Testis (tissue), 3 donors: ENCODE data around the gene URB2. TPM values are rescaled to one million over a fixed set of nuclear protein-coding genes. Genes with fewer than 3 reads are reported as not detected.

Experiments used
- DNase-seq: peaks from one replicate; pipeline ENCODE4 v3.0.0-alpha.2; 2019
- H3K27ac ChIP-seq, 2 donors: fragments of 200-600 bp; sonication (generic); one replicate each; pipeline ENCODE4 v1.5.1; 2019
- H3K27me3 ChIP-seq: fragments of 200-600 bp; sonication (generic); one replicate; pipeline ENCODE4 v1.5.1; 2019
- H3K36me3 ChIP-seq: fragments of 200-600 bp; sonication (generic); one replicate; pipeline ENCODE4 v1.5.1; 2017; ENCODE audit warnings: low read depth; ENCODE audit errors: missing control alignments
- H3K4me1 ChIP-seq: fragments of 200-600 bp; sonication (generic); one replicate; pipeline ENCODE4 v1.5.1; 2019
- H3K4me3 ChIP-seq, 2 donors: fragments of 200-600 bp; sonication (generic); one replicate each; pipeline ENCODE4 v1.5.1; 2017 to 2019
- H3K9me3 ChIP-seq: fragments of 200-600 bp; sonication (generic); one replicate; pipeline ENCODE4 v1.5.1; 2017
- CTCF ChIP-seq, 3 experiments: fragments of 450-650 bp in 2 of 3; fragments of 200-600 bp in 1 of 3; sonication (generic) in 1 of 3; IDR thresholded peaks; one replicate each; pipeline ENCODE4 v1.5.1; 2016 to 2019; ENCODE audit warnings: antibody characterized with exemption in 3 of 3, mild to moderate bottlenecking in 2 of 3, moderate library complexity in 1 of 3
- POLR2A ChIP-seq: fragments of 450-650 bp; IDR thresholded peaks from one replicate; pipeline ENCODE4 v1.6.1; 2017; ENCODE audit warnings: antibody characterized with exemption, mild to moderate bottlenecking, moderate library complexity
- WGBS, 2 donors: methylation state at CpG; one replicate each; pipeline ENCODE4 v1.1.5; 2018; 5-methylcytosine and 5-hydroxymethylcytosine counted together
- intact Hi-C: fragments of 100-400 bp; cut with DNase I; formaldehyde crosslinking; loops from one replicate; pipeline ENCODE4 v1.15.1; 2023; ENCODE audit warnings: low total_unique reads
- polyA plus RNA-seq: library from polyadenylated mRNA; stranded (reverse); fragments of 350-450 nt; fragmentation: Illumina TruSeq; extraction: RNeasy Lipid Tissue Mini Kit (QIAGEN cat#74804); gene quantifications from one replicate; pipeline ENCODE4 v1.2.3, GENCODE V29; 2014; ENCODE audit warnings: low read depth, low replicate concordance; ENCODE audit not compliant: insufficient read depth
- total RNA-seq, 2 donors: library from RNA; depleted of rRNA; stranded (reverse); fragments of >200 nt; gene quantifications; one replicate each; pipeline ENCODE4 v1.2.3, GENCODE V29; 2016

Gene URB2
- total and polyA plus RNA-seq, 3 donors from 2014 or later = 15.9 to 18.8 (median 18.7) TPM

GRCh38 chr1:229674042-229674441, 48.0 kb downstream of the URB2 start:
- TF ChIP-seq CTCF (IDR thresholded peaks at IDR 0.05) (no peak), POLR2A (no peak)

GRCh38 chr1:229675396-229675795, 49.3 kb downstream of the URB2 start:
- DNase-seq = no peak
- Histone ChIP-seq H3K4me3 (no peak overlapping the region), H3K9me3 (no peaks in the 10 kb centered on the region), H3K4me1 (no peaks in the 10 kb centered on the region), H3K27ac (no peak overlapping the region), H3K36me3 (no peaks in the 10 kb centered on the region), H3K27me3 (no peaks in the 10 kb centered on the region)
- intact Hi-C loops = no loop called here
- TF ChIP-seq CTCF (IDR thresholded peaks at IDR 0.05) (no peak), POLR2A (no peak)

More at GRCh38 chr1:229674042-229674441, 48.0 kb downstream of the URB2 start:
- Histone ChIP-seq H3K27ac (no peak overlapping the region), H3K27me3 (no peaks in the 10 kb centered on the region), H3K4me1 (no peaks in the 10 kb centered on the region), H3K9me3 (no peaks in the 10 kb centered on the region), H3K36me3 (no peaks in the 10 kb centered on the region), H3K4me3 (no peak overlapping the region)
- intact Hi-C loops = no loop called here
- DNase-seq = no peak
- 57 to 80% methylated on average over 2 to 5 of the region's 5 CpGs for WGBS, 2 donors

- Histone ChIP-seq H3K27me3 (no peaks in the 10 kb centered on the region), H3K9me3 (no peaks in the 10 kb centered on the region), H3K27ac (no peak overlapping the region), H3K36me3 (no peaks in the 10 kb centered on the region), H3K4me1 (no peaks in the 10 kb centered on the region), H3K4me3 (no peak overlapping the region)
- no peak for DNase-seq
- intact Hi-C loops = no loop called here
- TF ChIP-seq POLR2A (no peak), CTCF (IDR thresholded peaks at IDR 0.05) (no peak)
- 96 to 100% methylated on average over 2 of the region's 2 CpGs for WGBS, 2 donors
Observed at GRCh38 chr1:229685149-229685548, 59.1 kb downstream of the URB2 start.

- WGBS, 2 donors = 92 to 97% methylated on average over 4 of the region's 4 CpGs
- Histone ChIP-seq H3K36me3 (no peaks in the 10 kb centered on the region), H3K27me3 (no peaks in the 10 kb centered on the region), H3K4me1 (peaks cover 5% of the 10 kb centered on the region), H3K27ac (no peak overlapping the region), H3K9me3 (no peaks in the 10 kb centered on the region), H3K4me3 (no peak overlapping the region)
- intact Hi-C loops = no loop called here
- DNase-seq = no peak
- TF ChIP-seq CTCF (IDR thresholded peaks at IDR 0.05) (no peak), POLR2A (no peak)
Observed at GRCh38 chr1:229689273-229689672, 63.2 kb downstream of the URB2 start.

GRCh38 chr1:229689904-229690303, 63.9 kb downstream of the URB2 start:
- Histone ChIP-seq H3K4me1 (peaks cover 7% of the 10 kb centered on the region), H3K4me3 (no peak overlapping the region), H3K9me3 (no peaks in the 10 kb centered on the region), H3K36me3 (no peaks in the 10 kb centered on the region), H3K27ac (no peak overlapping the region), H3K27me3 (no peaks in the 10 kb centered on the region)
- DNase-seq = no peak
- TF ChIP-seq CTCF (IDR thresholded peaks at IDR 0.05) = no peak
- TF ChIP-seq POLR2A = no peak
- WGBS, 2 donors = 81 to 94% methylated on average over 7 of the region's 7 CpGs
- intact Hi-C loops = no loop called here
